Psoas muscle (tissue), 8 donors: ENCODE data around the gene ACR. TPM values are rescaled to one million over a fixed set of nuclear protein-coding genes. Genes with fewer than 3 reads are reported as not detected.
"Not testable (repeated sequence)": the region's sequence is repeated elsewhere in the genome, so short reads cannot be mapped to it uniquely, and the experiment has no call there.

Experiments used
- ATAC-seq, 4 donors: fragments of 200-7000 bp; cut with Tn5 transposase; one replicate each; pipeline ENCODE4 v1.9.1; 2020; ENCODE audit warnings: moderate library complexity in 3 of 4, mild to moderate bottlenecking in 2 of 4
- DNase-seq, 2 donors: peaks; one replicate each; pipeline ENCODE4 v3.0.0-alpha.2; 2020
- H3K27ac ChIP-seq: fragments of 200-600 bp; one replicate; pipeline ENCODE4 v1.8.0; 2022
- H3K27me3 ChIP-seq, 3 donors: fragments of 200-600 bp in 1 of 3; one replicate each; pipeline versions ENCODE4 v1.6.1 to v1.8.0; 2013 to 2022; ENCODE audit warnings: low read length in 2 of 3, mild to moderate bottlenecking in 2 of 3, moderate library complexity in 1 of 3; ENCODE audit not compliant: insufficient read depth in 3 of 3
- H3K36me3 ChIP-seq, 2 donors: fragments of 200-600 bp in 1 of 2; one replicate each; pipeline versions ENCODE4 v1.6.1 to v1.8.0; 2013 to 2022; ENCODE audit warnings: low read depth in 1 of 2, mild to moderate bottlenecking in 1 of 2, moderate library complexity in 1 of 2; ENCODE audit not compliant: insufficient read depth in 1 of 2
- H3K4me1 ChIP-seq: fragments of 200-600 bp; one replicate; pipeline ENCODE4 v1.8.0; 2022
- H3K4me3 ChIP-seq: fragments of 200-600 bp; one replicate; pipeline ENCODE4 v1.8.0; 2022; ENCODE audit warnings: mild to moderate bottlenecking
- H3K9me3 ChIP-seq: fragments of 200-600 bp; one replicate; pipeline ENCODE4 v1.8.0; 2022
- WGBS, 3 donors: extraction: QIAGEN DNeasy Blood & Tissue Kit; methylation state at CpG; one replicate each; pipeline versions ENCODE4 v1.1.6 to v1.1.7; 2013; 5-methylcytosine and 5-hydroxymethylcytosine counted together
- intact Hi-C, 2 donors: fragments of 100-400 bp; cut with DNase I; formaldehyde crosslinking; loops; one replicate each; pipeline versions ENCODE4 v1.11.0 to v1.14.2; 2022
- polyA plus RNA-seq, 3 donors: library from polyadenylated mRNA; stranded (reverse); fragments of 200-250 nt; gene quantifications; one replicate each; pipeline ENCODE4 v1.2.3, GENCODE V29; 2013
- total RNA-seq, 4 donors: library from RNA; stranded (reverse); fragmentation: NEBNext Ultra II Directional in 2 of 4; extraction: Animal tissue kit (Norgen Biotek cat#: 25700) in 2 of 4; gene quantifications; one replicate each; pipeline versions ENCODE4 v1.2.1 to v1.2.4, GENCODE V29; 2021 to 2023
- TF ChIP-seq, protein P1 (sequence below): fragments of 200-600 bp; IDR thresholded peaks from one replicate; pipeline ENCODE4 v1.8.0; 2022; ENCODE audit warnings: antibody characterized with exemption
- donor health status: healthy with polysubstance abuse.
- donor health status: DM: no; HTN: no; CAD: no; lungs with moderate emphysema.
- donor health status: Bipolar disorder and iron deficiency.
- donor health status: healthy.
- donor health status: DM: yes; HTN: yes; CAD: no.
- donor health status: DM: no; HTN: no; CAD: no.
- donor health status: DM: no; HTN: no; CAD: no.
- donor health status: DM: yes; HTN: yes; CAD: no.

ACR gene
- total and polyA plus RNA-seq, 7 donors: 0.10 to 0.82 (median 0.26) TPM; not detected in 2

DNA sequence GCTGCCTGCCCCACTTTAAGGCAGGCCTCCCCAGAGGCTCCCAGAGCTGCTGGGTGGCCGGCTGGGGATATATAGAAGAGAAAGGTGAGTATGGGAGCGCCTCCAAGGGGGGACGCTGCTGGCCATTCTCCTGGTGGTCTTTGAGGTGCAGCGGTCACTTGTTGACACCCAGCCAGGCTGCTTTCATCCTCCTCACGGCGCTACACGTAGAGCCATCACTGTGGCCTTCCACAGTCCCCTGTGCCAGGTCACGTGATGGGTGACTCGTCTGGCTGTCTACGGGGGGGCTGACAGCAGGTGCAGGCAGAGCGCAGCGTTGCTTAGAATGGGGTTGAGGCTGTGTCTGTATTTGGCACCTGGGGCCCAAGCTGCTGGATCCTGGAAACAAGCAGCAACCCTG lies 1.9 kb downstream of the ACR start:
- H3K4me1 ChIP-seq: no peaks in the 10 kb centered on the region
- WGBS, 3 donors: 52 to 66% (median 56%) methylated on average over 12 of the region's 12 CpGs
- H3K9me3 ChIP-seq: no peaks in the 10 kb centered on the region
- H3K4me3 ChIP-seq: no peak overlapping the region
- intact Hi-C loops: no loop called here
- DNase-seq (peak in 1 of 2 donors; percentile 50), ATAC-seq (peak; percentile 54 to 83 (median 78))
- H3K36me3 ChIP-seq: no peaks in the 10 kb centered on the region
- H3K27me3 ChIP-seq: peaks cover 0 to 11% (median 2%) of the 10 kb centered on the region in 3 donors
- H3K27ac ChIP-seq: no peak overlapping the region
- TF ChIP-seq, protein P1, sequence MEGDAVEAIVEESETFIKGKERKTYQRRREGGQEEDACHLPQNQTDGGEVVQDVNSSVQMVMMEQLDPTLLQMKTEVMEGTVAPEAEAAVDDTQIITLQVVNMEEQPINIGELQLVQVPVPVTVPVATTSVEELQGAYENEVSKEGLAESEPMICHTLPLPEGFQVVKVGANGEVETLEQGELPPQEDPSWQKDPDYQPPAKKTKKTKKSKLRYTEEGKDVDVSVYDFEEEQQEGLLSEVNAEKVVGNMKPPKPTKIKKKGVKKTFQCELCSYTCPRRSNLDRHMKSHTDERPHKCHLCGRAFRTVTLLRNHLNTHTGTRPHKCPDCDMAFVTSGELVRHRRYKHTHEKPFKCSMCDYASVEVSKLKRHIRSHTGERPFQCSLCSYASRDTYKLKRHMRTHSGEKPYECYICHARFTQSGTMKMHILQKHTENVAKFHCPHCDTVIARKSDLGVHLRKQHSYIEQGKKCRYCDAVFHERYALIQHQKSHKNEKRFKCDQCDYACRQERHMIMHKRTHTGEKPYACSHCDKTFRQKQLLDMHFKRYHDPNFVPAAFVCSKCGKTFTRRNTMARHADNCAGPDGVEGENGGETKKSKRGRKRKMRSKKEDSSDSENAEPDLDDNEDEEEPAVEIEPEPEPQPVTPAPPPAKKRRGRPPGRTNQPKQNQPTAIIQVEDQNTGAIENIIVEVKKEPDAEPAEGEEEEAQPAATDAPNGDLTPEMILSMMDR: no peak

DNA sequence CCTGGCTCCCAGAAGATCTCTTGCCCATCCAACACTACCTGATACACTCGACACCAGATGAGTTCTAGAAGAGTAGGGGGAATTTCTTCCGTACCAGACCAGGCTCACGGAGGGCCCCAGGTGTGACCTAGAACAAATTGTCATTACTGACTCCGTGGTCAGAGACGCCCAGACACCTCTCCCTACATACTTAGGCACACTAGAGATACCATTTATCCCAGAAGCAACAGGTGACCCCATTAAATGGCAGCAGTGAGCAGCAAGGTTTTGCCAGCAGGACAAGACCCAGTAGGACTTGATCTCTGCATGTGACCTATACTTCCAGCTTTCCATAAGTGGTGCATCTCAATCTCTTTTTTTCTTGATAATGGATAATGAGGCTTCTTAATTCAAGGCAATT lies 2.7 kb downstream of the ACR start:
- ATAC-seq, H3K36me3 ChIP-seq, H3K4me3 ChIP-seq, H3K9me3 ChIP-seq, intact Hi-C loops, H3K27ac ChIP-seq, DNase-seq, H3K4me1 ChIP-seq: not testable (repeated sequence)
- H3K27me3 ChIP-seq: peaks cover 0 to 11% (median 0%) of the 10 kb centered on the region in 3 donors
- 87 to 90% (median 88%) methylated on average over 5 of the region's 5 CpGs for WGBS, 3 donors

DNA sequence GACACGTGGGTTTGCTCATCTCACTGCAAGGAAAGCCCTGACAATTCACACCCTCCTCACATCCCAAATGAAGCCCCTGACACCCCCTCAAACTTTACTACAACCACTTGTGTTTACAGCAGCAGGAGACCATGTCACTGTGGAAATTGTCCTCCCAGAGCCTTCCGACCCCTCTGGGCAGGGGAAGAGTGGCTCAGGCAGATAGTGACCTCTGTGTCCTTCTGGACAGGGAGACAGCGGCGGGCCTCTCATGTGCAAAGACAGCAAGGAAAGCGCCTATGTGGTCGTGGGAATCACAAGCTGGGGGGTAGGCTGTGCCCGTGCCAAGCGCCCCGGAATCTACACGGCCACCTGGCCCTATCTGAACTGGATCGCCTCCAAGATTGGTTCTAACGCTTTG lies 6.4 kb downstream of the ACR start:
- H3K27me3 ChIP-seq, H3K4me3 ChIP-seq, H3K36me3 ChIP-seq, DNase-seq, H3K4me1 ChIP-seq, intact Hi-C loops, H3K27ac ChIP-seq, ATAC-seq, H3K9me3 ChIP-seq: not testable (repeated sequence)
- 72 to 79% (median 73%) methylated on average over 2 to 10 of the region's 12 CpGs for WGBS, 3 donors

DNA sequence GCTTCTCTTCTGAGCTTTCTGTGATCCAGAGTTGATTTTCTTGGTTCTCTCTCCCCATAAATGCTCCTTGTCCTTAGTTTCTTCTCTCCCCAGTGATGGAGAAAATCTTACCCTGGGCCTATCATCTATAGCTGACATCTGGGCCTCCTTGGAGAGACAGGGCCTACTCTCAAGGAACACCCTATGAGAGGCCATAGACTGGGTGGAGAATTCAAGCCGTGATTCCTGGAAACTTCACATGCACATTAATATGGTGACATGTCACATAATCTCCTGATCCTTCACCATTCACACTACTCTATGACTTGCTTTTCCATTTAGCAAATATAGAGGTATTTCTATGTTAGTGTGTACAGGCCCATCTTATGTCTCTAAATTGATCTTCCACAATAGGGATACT lies 9.5 kb downstream of the ACR start:
- ATAC-seq, H3K9me3 ChIP-seq, H3K27ac ChIP-seq, H3K4me1 ChIP-seq, DNase-seq, intact Hi-C loops, H3K36me3 ChIP-seq, H3K27me3 ChIP-seq, H3K4me3 ChIP-seq: not testable (repeated sequence)
- 66 to 82% (median 72%) methylated on average over 1 of the region's 1 CpG for WGBS, 3 donors

DNA sequence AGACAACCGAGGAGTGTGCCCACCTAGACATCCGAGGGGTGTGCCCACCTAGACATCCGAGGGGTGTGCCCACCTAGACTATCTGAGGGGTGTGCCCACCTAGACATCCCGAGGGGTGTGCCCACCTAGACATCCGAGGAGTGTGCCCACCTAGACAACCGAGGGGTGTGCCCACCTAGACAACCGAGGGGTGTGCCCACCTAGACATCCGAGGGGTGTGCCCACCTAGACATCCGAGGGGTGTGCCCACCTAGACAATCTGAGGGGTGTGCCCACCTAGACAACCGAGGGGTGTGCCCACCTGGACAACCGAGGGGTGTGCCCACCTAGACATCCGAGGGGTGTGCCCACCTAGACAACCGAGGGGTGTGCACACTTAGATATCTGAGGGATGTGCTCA lies 10.6 kb downstream of the ACR start:
- H3K27ac ChIP-seq, ATAC-seq, intact Hi-C loops, H3K4me1 ChIP-seq, H3K27me3 ChIP-seq, H3K4me3 ChIP-seq, H3K36me3 ChIP-seq, DNase-seq, H3K9me3 ChIP-seq: not testable (repeated sequence)
- WGBS, 3 donors: 78 to 82% (median 79%) methylated on average over 9 to 12 of the region's 13 CpGs

DNA sequence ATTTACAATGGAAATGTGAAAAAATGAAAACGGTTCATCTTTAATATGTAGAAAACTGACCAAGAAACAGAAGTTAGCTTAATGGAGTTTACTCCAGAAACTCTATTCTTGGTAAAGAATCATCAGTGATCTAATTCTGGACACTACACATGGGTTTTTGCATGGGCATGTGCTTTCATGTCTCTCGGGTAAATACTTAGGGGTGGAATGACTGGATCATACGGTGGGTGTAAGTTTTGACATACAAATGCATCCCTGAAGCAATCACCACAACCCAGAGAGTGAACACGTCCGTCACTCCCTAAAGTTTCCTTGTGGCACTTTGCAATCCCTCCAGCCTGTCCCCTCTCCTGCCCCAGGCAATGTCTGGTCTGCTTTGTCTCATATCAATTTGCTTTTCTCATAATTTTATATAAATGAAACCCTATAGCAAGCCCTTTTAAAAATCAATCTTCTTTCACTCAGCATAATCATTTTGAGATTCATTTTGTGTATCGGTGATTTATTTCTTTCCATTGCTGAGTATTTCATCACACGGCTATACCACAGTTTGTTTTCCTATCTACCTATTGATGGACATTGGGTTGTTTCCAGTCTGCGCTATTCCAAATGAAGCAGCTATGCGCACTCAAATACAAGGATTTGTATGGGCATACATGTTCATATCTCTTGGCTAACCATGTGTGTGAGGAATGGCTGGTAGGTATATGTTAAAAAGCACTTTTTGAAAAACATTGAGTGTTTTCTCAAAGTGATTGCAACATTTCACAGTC lies 11.5 kb downstream of the ACR start:
- WGBS, 3 donors: 70 to 81% (median 71%) methylated on average over 9 of the region's 9 CpGs
- ATAC-seq, intact Hi-C loops, H3K4me1 ChIP-seq, H3K4me3 ChIP-seq, H3K27ac ChIP-seq, DNase-seq, H3K27me3 ChIP-seq, H3K9me3 ChIP-seq, H3K36me3 ChIP-seq: not testable (repeated sequence)

DNA sequence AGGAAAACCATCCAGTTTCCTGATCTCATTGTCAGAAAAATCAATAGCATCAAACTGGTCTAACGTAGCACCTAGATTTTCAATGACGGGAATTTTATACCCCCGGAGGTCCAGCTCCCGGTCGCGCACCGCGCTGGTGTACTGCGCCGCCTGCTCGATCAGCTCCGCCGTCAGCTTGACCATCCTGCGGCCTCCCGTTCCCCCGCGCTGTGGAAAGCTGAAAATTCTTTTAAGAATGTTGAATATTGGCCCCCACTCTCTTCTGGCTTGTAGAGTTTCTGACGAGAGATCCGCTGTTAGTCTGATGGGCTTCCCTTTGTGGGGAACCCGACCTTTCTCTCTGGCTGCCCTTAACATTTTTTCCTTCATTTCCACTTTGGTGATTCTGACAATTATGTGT lies 17.2 kb downstream of the ACR start:
- DNase-seq, ATAC-seq, H3K36me3 ChIP-seq, intact Hi-C loops, H3K27ac ChIP-seq, H3K9me3 ChIP-seq, H3K4me3 ChIP-seq, H3K4me1 ChIP-seq: not testable (repeated sequence)
- 61 to 92% (median 82%) methylated on average over 19 to 20 of the region's 20 CpGs for WGBS, 3 donors
- peaks cover 0 to 13% (median 0%) of the 10 kb centered on the region in 3 donors for H3K27me3 ChIP-seq

DNA sequence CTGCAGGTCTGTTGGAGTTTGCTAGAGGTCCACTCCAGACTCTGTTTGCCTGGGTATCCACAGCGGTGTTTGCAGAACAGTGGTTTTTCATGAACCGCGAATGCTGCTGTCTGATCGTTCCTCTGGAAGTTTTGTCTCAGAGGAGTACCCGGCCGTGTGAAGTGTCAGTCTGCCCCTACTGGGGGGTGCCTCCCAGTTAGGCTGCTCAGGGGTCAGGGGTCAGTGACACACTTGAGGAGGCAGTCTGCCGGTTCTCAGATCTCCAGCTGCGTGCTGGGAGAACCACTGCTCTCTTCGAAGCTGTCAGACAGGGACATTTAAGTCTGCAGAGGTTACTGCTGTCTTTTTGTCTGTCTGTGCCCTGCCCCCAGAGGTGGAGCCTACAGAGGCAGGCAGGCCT lies 18.4 kb downstream of the ACR start:
- peak overlapping the region; percentile 64 for H3K4me3 ChIP-seq
- not testable (repeated sequence) for H3K9me3 ChIP-seq, H3K27ac ChIP-seq

DNA sequence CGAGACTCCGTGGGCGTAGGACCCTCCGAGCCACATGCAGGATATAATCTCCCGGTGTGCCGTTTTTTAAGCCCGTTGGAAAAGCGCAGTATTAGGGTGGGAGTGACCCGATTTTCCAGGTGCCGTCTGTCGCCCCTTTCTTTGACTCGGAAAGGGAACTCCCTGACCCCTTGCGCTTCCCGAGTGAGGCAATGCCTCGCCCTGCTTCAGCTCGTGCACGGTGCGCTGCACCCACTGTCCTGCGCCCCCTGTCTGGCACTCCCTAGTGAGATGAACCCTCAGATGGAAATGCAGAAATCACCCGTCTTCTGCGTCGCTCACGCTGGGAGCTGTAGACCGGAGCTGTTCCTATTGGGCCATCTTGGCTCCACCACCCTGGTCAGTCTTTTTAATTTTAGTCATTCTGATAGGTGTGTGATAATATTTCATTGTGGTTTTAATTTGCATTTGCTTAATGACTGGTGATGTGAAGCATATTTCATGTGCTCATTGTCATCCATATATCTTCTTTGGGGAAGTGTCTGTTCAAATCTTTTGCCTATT lies 19.0 kb downstream of the ACR start:
- 6 to 17% (median 10%) methylated on average over 17 to 24 of the region's 24 CpGs for WGBS, 3 donors
- H3K4me1 ChIP-seq, intact Hi-C loops, H3K27ac ChIP-seq, H3K9me3 ChIP-seq, ATAC-seq, H3K36me3 ChIP-seq, DNase-seq: not testable (repeated sequence)
- Histone ChIP-seq H3K27me3 (peaks cover 0 to 13% (median 0%) of the 10 kb centered on the region in 3 donors), H3K4me3 (peak overlapping the region; percentile 64)

More for the DNA sequence above, 18.4 kb downstream of the ACR start:
- intact Hi-C loops, H3K4me1 ChIP-seq, H3K36me3 ChIP-seq, DNase-seq, ATAC-seq: not testable (repeated sequence)
- WGBS, 3 donors: 25 to 39% (median 32%) methylated on average over 6 to 9 of the region's 9 CpGs
- peaks cover 0 to 13% (median 0%) of the 10 kb centered on the region in 3 donors for H3K27me3 ChIP-seq

DNA sequence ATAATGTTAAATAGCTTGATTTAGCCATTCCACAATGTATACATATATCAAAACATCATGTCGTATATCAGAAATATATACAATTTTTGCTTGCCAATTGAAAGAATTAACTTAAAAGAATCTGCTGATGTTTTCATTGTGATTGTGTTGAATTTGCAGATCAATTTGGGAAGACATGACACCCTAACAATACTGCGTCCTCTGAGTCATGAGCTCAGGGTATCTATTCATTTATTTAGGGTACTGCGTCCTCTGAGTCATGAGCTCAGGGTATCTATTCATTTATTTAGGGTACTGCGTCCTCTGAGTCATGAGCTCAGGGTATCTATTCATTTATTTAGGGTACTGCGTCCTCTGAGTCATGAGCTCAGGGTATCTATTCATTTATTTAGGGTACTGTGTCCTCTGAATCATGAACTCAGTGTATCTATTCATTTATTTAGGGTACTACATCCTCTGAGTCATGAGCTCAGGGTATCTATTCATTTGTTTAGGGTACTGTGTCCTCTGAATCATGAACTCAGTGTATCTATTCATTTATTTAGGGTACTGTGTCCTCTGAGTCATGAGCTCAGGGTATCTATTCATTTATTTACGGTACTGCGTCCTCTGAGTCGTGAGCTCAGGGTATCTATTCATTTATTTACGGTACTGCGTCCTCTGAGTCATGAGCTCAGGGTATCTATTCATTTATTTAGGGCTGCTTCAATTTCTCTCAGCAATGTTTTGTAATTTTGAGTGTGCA lies 21.8 kb downstream of the ACR start:
- H3K4me1 ChIP-seq, intact Hi-C loops, H3K4me3 ChIP-seq, H3K36me3 ChIP-seq, H3K27ac ChIP-seq, ATAC-seq, H3K9me3 ChIP-seq, DNase-seq: not testable (repeated sequence)
- WGBS, 3 donors: 62 to 68% (median 63%) methylated on average over 8 to 9 of the region's 10 CpGs
- H3K27me3 ChIP-seq: peaks cover 0 to 13% (median 0%) of the 10 kb centered on the region in 3 donors
